ENCODE measurements around the gene ZIC2. TPM values are rescaled to one million over a fixed set of nuclear protein-coding genes. Genes with fewer than 3 reads are reported as not detected.
"Not testable (repeated sequence)": the region's sequence is repeated elsewhere in the genome, so short reads cannot be mapped to it uniquely, and the experiment has no call there.

The ZIC2 gene
- total RNA-seq, 1 donor from 2014 or later = not detected

GRCh38 chr13:99949679-99950413 lies 31.7 kb upstream of the ZIC2 start:
- H3K27me3 ChIP-seq (ENCODE audit: control insufficient read depth, insufficient read depth, low read length) = peaks cover 7% of the 10 kb centered on the region
- DNase-seq (ENCODE audit: low read depth) = no peak
- no peak for FAIRE-seq
- TF ChIP-seq, protein P1, sequence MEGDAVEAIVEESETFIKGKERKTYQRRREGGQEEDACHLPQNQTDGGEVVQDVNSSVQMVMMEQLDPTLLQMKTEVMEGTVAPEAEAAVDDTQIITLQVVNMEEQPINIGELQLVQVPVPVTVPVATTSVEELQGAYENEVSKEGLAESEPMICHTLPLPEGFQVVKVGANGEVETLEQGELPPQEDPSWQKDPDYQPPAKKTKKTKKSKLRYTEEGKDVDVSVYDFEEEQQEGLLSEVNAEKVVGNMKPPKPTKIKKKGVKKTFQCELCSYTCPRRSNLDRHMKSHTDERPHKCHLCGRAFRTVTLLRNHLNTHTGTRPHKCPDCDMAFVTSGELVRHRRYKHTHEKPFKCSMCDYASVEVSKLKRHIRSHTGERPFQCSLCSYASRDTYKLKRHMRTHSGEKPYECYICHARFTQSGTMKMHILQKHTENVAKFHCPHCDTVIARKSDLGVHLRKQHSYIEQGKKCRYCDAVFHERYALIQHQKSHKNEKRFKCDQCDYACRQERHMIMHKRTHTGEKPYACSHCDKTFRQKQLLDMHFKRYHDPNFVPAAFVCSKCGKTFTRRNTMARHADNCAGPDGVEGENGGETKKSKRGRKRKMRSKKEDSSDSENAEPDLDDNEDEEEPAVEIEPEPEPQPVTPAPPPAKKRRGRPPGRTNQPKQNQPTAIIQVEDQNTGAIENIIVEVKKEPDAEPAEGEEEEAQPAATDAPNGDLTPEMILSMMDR (IDR thresholded peaks at IDR 0.05; ENCODE audit: insufficient read depth, low read length, severe bottlenecking) = no peak
- H3K36me3 ChIP-seq (ENCODE audit: control insufficient read depth, insufficient read depth, low read length) = no peaks in the 10 kb centered on the region
- H3K4me3 ChIP-seq (ENCODE audit: low read depth, low read length) = no peak overlapping the region

GRCh38 chr13:99951666-99952065 lies 29.9 kb upstream of the ZIC2 start:
- not testable (repeated sequence) for H3K4me3 ChIP-seq (ENCODE audit: low read depth, low read length); DNase-seq (ENCODE audit: low read depth); H3K36me3 ChIP-seq (ENCODE audit: control insufficient read depth, insufficient read depth, low read length); FAIRE-seq
- H3K27me3 ChIP-seq (ENCODE audit: control insufficient read depth, insufficient read depth, low read length) = peaks cover 25% of the 10 kb centered on the region

DNA sequence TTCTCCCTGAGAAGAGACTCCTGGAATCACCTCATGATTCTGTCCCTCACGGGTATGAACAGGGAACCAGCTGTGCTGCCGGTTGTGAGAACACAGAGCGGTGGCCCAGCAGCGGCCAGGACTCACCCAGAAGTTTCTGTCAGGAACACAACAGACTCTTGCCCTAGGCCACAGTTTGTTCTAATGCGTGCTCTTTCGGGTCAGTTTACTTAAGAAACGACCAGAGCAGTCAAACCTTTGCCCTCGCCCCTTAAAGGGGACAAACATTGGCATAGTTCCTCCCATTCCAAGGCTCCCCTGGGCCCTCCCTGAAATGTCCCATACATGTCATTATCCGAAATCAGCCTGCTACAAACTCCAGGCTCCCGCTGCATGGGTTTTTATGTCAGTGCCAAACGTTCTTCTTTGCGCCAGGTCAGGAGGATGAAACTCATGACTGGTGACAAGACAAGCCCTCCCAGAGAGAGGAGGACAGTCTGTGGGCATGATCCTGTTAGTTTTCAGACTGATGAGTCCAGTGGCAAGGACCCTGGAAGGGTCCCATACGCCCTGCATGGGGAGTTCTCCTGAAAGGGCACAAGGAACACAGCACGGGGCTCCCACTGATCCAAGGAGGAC lies 28.3 kb upstream of the ZIC2 start:
- Histone ChIP-seq H3K27me3 (ENCODE audit: control insufficient read depth, insufficient read depth, low read length) (peaks cover 39% of the 10 kb centered on the region), H3K4me3 (ENCODE audit: low read depth, low read length) (no peak overlapping the region), H3K36me3 (ENCODE audit: control insufficient read depth, insufficient read depth, low read length) (no peaks in the 10 kb centered on the region)
- TF ChIP-seq, protein P1 (IDR thresholded peaks at IDR 0.05; ENCODE audit: insufficient read depth, low read length, severe bottlenecking) = no peak
- FAIRE-seq (no peak), DNase-seq (ENCODE audit: low read depth) (no peak)

- H3K36me3 ChIP-seq (ENCODE audit: control insufficient read depth, insufficient read depth, low read length) = no peaks in the 10 kb centered on the region
- no peak overlapping the region for H3K4me3 ChIP-seq (ENCODE audit: low read depth, low read length)
- peaks cover 57% of the 10 kb centered on the region for H3K27me3 ChIP-seq (ENCODE audit: control insufficient read depth, insufficient read depth, low read length)
- DNase-seq (ENCODE audit: low read depth) = no peak
- TF ChIP-seq, protein P1 (IDR thresholded peaks at IDR 0.05; ENCODE audit: insufficient read depth, low read length, severe bottlenecking) = no peak
- FAIRE-seq = no peak
Observed at GRCh38 chr13:99955107-99955746, 26.4 kb upstream of the ZIC2 start.

DNA sequence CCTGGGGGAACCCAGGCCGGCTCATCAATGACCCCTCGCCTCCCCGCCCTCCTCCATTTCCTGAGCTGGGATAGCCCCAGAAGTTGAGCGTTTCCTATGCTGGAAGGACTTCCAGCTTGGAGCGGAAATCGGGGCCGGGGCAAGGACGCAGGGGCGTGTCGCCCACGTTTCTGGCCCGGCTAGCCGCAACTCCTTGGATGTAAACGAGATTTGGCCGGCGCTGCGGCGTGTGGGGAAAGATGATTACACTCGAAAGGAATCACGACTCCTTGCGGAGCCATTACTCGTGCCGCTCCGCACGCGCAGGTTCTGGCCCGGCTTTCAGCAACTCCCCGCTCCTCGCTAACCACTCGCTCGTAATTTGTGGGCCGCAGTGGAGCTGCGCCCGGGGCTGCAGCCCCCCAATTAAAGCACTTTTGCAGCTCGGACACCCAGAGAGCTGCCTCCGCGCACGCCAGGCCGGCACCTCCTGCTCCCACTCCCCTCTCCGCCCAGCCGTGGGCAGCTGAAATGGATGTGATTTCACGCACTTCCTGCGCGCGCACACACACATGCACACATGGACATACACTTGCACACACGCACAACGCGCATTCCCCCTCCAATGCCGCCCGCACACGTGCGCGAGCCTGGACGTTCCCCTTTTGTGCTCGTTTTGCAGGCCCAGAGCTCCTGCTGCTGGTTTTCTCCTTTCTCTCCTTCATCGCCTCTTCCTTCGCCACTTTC lies 25.7 kb upstream of the ZIC2 start:
- Histone ChIP-seq H3K27me3 (ENCODE audit: control insufficient read depth, insufficient read depth, low read length) (peaks cover 61% of the 10 kb centered on the region), H3K4me3 (ENCODE audit: low read depth, low read length) (no peak overlapping the region), H3K36me3 (ENCODE audit: control insufficient read depth, insufficient read depth, low read length) (no peaks in the 10 kb centered on the region)
- FAIRE-seq (no peak), DNase-seq (ENCODE audit: low read depth) (no peak)
- TF ChIP-seq, protein P1 (IDR thresholded peaks at IDR 0.05; ENCODE audit: insufficient read depth, low read length, severe bottlenecking) = no peak
